NCI-H1436 treated with DMSO at 0.1 percent for 48 hours (cell line): ENCODE measurements around the gene PPP1R2.
"Not testable (repeated sequence)": the region's sequence is repeated elsewhere in the genome, so short reads cannot be mapped to it uniquely, and the experiment has no call there.

Experiments used
- DNase-seq: peaks from one replicate; lab custom pipeline; 2025; lab: John Stamatoyannopoulos, UW

The PPP1R2 gene

DNA sequence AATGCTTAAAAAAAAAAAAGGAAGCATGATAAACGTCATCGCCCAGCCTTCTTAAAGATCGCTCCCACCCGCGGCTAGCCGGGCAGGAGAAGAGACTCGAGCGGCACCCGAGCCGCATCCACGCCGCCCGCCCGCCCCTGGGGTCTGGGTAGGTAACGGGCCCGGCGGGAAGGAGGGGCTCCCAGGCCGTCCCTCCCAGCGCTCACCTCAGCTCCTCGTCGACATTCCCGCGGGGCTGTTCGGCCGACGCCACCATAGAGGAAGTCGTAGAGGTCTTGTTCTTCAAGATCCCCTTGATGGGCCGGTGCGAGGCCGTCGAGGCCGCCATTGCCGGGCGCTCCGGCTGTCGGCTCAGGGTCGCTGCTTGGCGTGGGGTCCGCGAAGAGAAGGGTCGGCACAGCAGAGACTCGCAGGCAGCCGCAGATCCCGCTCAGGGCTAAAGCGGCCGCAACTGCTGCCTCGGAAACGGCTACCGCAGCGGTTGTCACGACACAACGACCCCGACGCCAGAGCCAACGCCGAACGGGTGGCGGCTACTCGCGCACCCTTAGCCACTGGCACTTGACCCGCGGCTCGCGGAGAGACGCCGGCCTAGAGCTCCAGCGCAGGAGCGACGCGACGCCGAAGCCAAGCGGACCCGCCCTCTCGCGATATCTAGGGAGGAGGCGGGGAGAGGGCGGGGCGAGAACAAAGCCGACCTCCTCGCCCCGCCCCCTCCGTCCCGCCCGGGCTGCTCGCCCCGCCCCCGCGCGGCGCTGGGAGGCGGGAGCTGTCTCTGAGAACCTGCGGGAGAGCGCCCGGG is at the start of gene PPP1R2:
Gene PPP1R2 (minus strand): TSS at position 628 of the 802 bp plus-strand sequence. CDS start 300 bp downstream, at position 328.
- DNase-seq, result peak; percentile 72

- no peak for DNase-seq
Observed at GRCh38 chr3:195591852-195592251, 48.7 kb upstream of the PPP1R2 start.

- DNase-seq, result no peak
Observed at GRCh38 chr3:195591220-195591619, 48.1 kb upstream of the PPP1R2 start.

GRCh38 chr3:195590381-195590780 is 47.3 kb upstream of the PPP1R2 start:
- not testable (repeated sequence) for DNase-seq

GRCh38 chr3:195589796-195590195 is 46.7 kb upstream of the PPP1R2 start:
- DNase-seq, result not testable (repeated sequence)

DNA sequence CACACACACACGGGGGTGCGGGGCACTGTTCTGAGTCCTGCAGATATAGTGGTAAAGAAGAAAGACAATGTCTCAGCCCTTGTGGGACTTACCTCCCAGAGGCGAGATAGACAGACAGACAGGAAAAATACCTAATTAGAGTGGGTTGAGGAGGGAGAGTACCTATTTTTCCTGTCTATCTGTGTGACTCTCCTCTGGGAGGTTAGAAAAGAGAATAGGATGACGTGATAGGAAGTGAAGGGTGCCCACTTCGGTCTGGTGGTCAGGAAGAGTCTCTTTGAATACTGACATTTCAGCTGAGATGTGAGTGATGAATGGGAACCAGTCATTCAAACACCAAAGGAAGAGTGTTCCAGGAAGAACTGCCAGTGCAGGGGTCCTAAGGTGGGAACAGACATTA is 44.7 kb upstream of the PPP1R2 start:
- no peak for DNase-seq

- no peak for DNase-seq
Observed at GRCh38 chr3:195587406-195587805, 44.3 kb upstream of the PPP1R2 start.

DNA sequence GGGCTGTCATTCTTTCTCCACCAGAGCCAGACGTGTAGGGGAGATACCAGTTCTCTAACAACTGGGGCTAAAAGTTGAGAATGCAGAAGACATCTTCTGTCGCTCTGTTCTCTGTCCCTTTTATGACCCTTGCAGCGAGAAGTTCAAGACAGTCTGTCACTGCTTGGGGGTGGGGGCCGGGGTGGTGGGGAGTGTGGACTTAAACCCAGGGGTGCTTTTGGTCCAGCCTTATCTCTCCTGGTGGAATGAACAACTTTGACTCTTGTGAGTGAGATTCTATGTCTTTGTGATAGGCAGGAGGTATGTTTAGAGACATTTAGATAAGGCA is 41.4 kb upstream of the PPP1R2 start:
- DNase-seq, result no peak

DNA sequence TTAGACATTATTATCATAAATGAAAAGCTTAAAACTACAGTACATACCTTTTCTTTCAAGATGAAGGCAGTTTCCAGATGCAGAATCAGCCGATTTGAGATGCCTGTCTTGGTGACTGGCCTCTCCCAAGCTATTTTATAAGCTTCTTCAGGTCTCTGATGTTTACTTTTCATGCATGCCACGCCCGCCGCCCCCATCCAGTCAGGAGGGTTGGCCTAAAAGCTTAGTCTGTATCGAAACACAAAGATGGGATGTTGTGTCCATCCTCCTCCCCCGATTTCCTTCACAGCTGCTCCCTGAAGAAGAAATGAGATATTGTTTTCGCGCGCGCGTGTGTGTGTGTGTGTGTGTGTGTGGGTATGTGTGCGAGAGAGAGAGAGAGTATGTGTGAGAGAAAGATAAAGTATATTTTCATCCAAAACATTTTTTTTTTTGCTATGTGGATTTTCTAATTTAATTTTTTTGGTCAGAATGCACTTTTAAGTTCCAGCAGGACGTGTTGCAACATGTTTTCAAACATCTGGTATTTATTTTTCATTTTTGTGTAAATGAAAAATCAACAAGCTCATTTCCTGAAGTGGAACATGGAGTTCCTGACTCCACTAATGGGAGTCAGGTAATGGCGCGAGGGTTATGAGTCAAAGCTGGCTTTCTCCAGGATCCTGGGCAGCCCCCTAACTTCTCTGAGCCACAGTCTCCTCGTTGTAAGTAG is 40.9 kb upstream of the PPP1R2 start, which contains the start of gene APOD:
Gene APOD (minus strand): TSS at position 110 of the 712 bp plus-strand sequence. CDS start 4,479 bp downstream, outside the sequence.
- DNase-seq, result no peak

DNA sequence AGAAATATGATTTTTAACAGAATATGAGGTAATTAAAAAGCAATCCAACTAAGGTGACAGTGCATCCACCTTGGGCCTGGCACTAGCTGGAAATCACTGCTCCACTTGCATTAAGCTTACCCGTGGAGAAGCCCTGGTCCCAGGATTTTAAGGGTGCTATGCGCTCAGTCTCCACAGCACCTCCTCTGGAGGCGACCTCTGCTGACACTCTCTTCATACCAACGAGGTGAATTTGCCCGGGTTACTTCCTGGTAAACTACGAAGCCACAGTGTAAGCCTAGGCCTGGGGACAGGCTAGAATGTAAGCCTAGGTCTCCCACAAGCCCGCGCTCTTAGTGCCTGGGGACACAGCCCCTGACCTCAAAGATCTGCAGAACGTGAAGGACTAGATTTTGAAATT is 39.8 kb upstream of the PPP1R2 start:
- no peak for DNase-seq

GRCh38 chr3:195580744-195581443 is 37.8 kb upstream of the PPP1R2 start:
- no peak for DNase-seq

GRCh38 chr3:195579281-195579680 is 36.2 kb upstream of the PPP1R2 start:
- no peak for DNase-seq

DNA sequence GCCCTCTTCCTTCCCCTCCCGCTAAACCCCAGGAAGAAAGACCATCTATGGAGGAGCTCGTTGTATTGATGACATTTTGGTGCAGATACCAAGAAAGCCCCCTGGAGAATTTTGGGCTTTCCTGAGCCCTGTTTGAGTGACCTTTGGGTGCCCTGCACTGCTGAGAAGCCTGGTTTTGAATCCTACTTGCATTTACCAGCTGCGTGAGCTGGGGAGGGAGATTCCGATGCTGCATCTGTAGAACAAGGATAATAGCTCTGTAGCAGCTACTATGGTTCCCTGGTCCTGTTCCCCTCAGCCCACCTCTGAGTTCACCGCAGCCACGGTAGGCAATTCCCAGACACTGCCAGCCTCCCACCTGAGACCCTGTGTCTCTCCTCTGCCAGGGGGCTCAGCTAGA is 35.4 kb upstream of the PPP1R2 start:
- DNase-seq, result no peak

DNA sequence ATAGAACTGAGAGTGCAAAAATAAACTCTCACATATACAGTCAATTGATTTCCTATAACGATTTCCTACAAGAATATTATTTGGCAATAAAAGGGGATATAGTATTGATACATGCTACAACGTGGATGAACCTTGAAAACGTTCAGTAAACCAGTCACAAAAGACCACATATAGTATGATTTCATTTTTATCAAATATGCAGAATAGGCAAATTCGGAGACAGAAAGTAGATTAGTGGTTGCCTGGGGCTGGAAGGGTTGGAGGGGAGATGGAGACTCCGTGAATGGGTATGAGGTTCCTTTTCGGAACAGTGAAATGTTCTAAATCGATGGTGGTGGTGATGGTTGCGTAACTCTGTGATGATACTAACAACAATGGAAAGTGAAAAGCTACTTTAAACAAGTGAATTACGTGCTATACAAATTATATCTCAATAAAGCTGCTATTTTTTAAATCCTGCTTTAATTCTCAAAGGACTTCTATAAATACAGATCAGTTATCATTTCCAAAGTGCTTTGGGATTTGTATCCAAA is 34.6 kb upstream of the PPP1R2 start:
- DNase-seq, result no peak

- DNase-seq, result no peak
Observed at GRCh38 chr3:195574497-195575304, 31.6 kb upstream of the PPP1R2 start.

DNA sequence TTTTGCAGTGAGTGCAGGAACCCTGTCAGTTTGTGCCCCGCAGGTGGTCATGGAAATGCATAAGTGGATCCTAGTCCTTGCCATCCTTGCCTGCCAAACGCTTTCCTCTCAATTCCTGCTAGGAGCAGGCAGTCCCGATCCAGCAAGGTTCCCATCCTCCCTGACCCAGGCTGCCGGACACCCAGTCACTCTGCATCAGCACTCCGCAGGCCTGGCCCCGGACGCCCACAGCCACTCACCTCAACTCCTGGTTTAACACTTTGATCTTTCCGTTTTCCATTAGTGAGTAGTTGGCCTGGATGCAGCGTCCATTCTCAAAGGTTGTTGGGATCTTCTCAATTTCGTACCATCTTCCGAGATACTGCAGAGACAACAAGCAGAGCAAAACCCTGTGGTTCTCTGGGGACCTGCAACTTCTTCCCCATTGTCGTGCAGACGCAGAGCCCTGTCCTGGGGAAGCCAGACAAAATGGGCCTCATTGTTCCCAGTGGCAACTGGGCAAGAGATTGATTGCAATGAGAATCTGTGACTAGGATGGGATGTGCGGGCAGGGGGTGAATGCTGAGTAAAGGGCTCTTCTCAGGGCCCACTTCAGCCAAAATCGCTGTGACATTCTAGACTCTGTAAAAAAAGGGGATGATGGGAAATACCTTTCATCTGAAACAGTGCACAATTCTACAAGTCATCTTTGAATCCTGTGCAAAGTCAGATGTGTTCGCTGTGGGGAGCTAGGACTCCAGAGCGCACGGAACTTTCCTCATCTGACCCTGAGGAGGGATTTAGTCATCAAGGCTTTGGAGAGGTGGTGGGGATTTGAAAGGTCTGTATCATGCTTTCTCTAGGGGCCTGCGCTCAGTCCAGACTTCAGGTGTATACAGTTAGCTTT is 30.7 kb upstream of the PPP1R2 start:
- DNase-seq, result no peak

DNA sequence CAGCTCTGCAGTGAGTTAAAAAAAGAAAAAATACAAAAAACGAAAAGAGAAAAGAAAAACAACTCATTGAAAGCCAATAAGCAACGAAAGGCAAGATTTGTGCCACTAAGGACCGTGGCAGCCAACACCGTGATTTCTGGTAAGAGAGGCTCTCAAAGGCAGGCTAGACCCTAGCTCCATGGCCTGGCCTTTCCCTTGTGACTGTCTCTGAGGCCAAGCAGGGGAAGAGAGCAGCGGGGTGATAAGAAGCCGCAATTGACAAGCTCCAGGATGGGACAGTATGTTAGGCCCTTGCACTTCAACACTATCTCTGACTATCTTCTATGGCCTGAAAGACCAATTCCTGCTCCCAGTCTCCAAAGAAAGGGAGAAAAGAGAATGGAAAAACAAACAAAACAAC is 28.2 kb upstream of the PPP1R2 start:
- no peak for DNase-seq

DNA sequence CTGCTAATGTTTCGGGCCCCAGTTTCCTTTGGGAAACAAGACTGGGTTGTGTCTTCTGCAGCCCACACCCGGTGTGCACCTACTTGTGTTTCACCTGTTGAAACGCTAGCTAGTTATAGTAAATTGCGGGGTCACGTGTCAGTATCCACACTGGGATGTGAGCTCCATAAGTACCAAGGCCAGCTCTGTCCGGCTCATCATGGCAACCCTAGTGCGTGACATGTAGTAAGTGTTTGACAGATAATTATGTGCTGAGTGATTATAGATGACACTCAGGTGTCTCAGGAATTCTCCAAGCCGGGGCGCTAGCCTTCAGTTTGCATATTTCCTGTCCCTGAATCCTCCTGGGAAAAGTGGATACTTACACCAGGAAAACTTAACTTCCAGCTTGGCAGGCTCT is 27.8 kb upstream of the PPP1R2 start:
- DNase-seq, result no peak

DNA sequence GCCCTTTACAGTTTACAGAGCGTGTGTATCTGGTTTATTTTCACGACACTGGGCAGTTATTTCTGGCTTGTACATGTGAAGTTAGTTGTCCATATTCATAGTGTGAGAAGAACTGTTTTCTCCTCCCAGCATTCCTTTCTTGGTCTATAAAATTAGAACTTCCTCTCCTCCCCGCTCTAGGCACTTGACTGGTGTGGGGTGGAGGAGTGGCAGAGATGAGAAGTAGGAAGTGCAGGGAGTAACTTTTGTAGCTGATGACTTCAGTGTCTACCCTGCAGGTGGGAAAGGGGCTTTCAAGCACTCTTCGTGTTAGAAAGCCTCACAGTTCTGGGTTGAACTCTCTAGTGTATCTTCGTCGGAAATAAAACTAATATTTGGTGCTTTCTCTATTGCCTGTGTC is 27.2 kb upstream of the PPP1R2 start:
- DNase-seq, result no peak

DNA sequence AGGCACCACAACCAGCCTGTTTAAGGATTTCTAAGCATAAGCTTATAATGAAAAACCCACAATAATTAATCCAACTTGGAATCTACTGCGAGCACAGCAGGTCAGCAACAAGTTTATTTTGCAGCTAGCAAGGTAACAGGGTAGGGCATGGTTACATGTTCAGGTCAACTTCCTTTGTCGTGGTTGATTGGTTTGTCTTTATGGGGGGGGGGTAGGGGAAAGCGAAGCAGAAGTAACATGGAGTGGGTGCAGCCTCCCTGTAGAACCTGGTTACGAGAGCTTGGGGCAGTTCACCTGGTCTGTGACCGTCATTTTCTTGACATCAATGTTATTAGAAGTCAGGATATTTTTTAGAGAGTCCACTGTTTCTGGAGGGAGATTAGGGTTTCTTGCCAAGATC is 25.5 kb upstream of the PPP1R2 start:
- no peak for DNase-seq

- DNase-seq, result no peak
Observed at GRCh38 chr3:195566797-195567196, 23.7 kb upstream of the PPP1R2 start.
